Kidney (tissue), 14 donors: Measurements from ENCODE around the gene ZNF350. TPM values are rescaled to one million over a fixed set of nuclear protein-coding genes. Genes with fewer than 3 reads are reported as not detected.
A peak's percentile ranks its signal among the peaks of the same experiment; 100 is the strongest.
"Not testable (repeated sequence)": the region's sequence is repeated elsewhere in the genome, so short reads cannot be mapped to it uniquely, and the experiment has no call there.

Source experiments
- DNase-seq, 5 donors: peaks; one replicate each; pipeline ENCODE4 v3.0.0-alpha.2; 2013 to 2020
- FAIRE-seq: peaks from 2 replicates; lab custom pipeline; 2012; peaks lifted over from hg19 to GRCh38; lab: Jason Lieb, UNC
- H3K27ac ChIP-seq, 2 donors: one replicate each; pipeline ENCODE4 v1.7.0; 2013; ENCODE audit warnings: low read depth in 2 of 2, low read length in 2 of 2, inconsistent platforms in 1 of 2
- H3K27me3 ChIP-seq: one replicate; pipeline ENCODE4 v1.7.1; 2013; ENCODE audit warnings: low read length, inconsistent platforms; ENCODE audit not compliant: control insufficient read depth, insufficient read depth
- H3K36me3 ChIP-seq, 3 donors: one replicate each; pipeline versions ENCODE4 v1.7.0 to v1.7.1; 2013; ENCODE audit warnings: low read length in 3 of 3, control low read depth in 1 of 3, inconsistent platforms in 1 of 3; ENCODE audit not compliant: insufficient read depth in 3 of 3, control insufficient read depth in 2 of 3
- H3K4me1 ChIP-seq, 3 donors: one replicate each; pipeline versions ENCODE4 v1.7.0 to v1.7.1; 2013; ENCODE audit warnings: low read length in 3 of 3, inconsistent platforms in 1 of 3, low read depth in 1 of 3; ENCODE audit not compliant: control insufficient read depth in 2 of 3, insufficient read depth in 2 of 3
- H3K4me3 ChIP-seq, 3 donors: one replicate each; pipeline versions ENCODE4 v1.7.0 to v1.8.1; 2013; ENCODE audit warnings: low read length in 3 of 3, control low read depth in 1 of 3, inconsistent platforms in 1 of 3
- H3K9ac ChIP-seq, 3 donors: one replicate each; pipeline versions ENCODE4 v1.7.0 to v1.7.1; 2013; ENCODE audit warnings: low read length in 3 of 3, control low read depth in 1 of 3, inconsistent platforms in 1 of 3
- H3K9me3 ChIP-seq, 3 donors: one replicate each; pipeline versions ENCODE4 v1.7.0 to v1.7.1; 2013; ENCODE audit warnings: low read length in 3 of 3, control low read depth in 1 of 3, inconsistent platforms in 1 of 3; ENCODE audit not compliant: control insufficient read depth in 2 of 3, insufficient read depth in 1 of 3
- intact Hi-C: fragments of 100-400 bp; cut with DNase I; formaldehyde crosslinking; loops from one replicate; pipeline ENCODE4 v1.11.1; 2022
- polyA plus RNA-seq: library from polyadenylated mRNA; stranded (reverse); fragments of 350-450 nt; fragmentation: Illumina TruSeq; extraction: RNeasy Lipid Tissue Mini Kit (QIAGEN cat#74804); gene quantifications from one replicate; pipeline ENCODE4 v1.2.3, GENCODE V29; 2014; ENCODE audit warnings: low read depth, low replicate concordance; ENCODE audit not compliant: insufficient read depth
- total RNA-seq: library from RNA; stranded (reverse); fragmentation: NEBNext Ultra II Directional; extraction: Animal tissue kit (Norgen Biotek cat#: 25700); gene quantifications from one replicate; pipeline ENCODE4 v1.2.1, GENCODE V29; 2021
- TF ChIP-seq, protein P1 (sequence below): IDR thresholded peaks from 3 replicates; pipeline ENCODE4 v1.5.1; 2012; ENCODE audit warnings: mild to moderate bottlenecking, moderate library complexity, borderline replicate concordance; ENCODE audit not compliant: insufficient read depth; ENCODE audit errors: extremely low read depth
- donor health status: control.
- donor health status: control.
- donor health status: control.
- donor health status: control.
- donor health status: control.
- donor health status: DM: yes; HTN: yes; CAD: no.
- donor health status: Normal renal cell carcinoma (clear cell type).

The ZNF350 gene
- total and polyA plus RNA-seq, 2 donors from 2014 or later = 7.8 to 18.9 TPM

- DNase-seq (no peak), FAIRE-seq (no peak)
- peaks cover 16 to 52% (median 40%) of the 10 kb centered on the region in 3 donors for H3K9me3 ChIP-seq
- H3K4me3 ChIP-seq = peak overlapping the region in 1 of 3 donors; percentile 28
- TF ChIP-seq, protein P1, sequence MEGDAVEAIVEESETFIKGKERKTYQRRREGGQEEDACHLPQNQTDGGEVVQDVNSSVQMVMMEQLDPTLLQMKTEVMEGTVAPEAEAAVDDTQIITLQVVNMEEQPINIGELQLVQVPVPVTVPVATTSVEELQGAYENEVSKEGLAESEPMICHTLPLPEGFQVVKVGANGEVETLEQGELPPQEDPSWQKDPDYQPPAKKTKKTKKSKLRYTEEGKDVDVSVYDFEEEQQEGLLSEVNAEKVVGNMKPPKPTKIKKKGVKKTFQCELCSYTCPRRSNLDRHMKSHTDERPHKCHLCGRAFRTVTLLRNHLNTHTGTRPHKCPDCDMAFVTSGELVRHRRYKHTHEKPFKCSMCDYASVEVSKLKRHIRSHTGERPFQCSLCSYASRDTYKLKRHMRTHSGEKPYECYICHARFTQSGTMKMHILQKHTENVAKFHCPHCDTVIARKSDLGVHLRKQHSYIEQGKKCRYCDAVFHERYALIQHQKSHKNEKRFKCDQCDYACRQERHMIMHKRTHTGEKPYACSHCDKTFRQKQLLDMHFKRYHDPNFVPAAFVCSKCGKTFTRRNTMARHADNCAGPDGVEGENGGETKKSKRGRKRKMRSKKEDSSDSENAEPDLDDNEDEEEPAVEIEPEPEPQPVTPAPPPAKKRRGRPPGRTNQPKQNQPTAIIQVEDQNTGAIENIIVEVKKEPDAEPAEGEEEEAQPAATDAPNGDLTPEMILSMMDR = no peak
- no peaks in the 10 kb centered on the region for H3K27me3 ChIP-seq
- no peak overlapping the region for H3K9ac ChIP-seq
- H3K4me1 ChIP-seq = no peaks in the 10 kb centered on the region
- peaks cover 29 to 71% (median 49%) of the 10 kb centered on the region in 3 donors for H3K36me3 ChIP-seq
- H3K27ac ChIP-seq = no peak overlapping the region
- intact Hi-C loops = no loop called here
Measured at GRCh38 chr19:51970718-51971117, 15.9 kb downstream of the ZNF350 start.

GRCh38 chr19:51965583-51965982 is 21.1 kb downstream of the ZNF350 start:
- Histone ChIP-seq H3K4me1 (peaks cover 0 to 7% (median 4%) of the 10 kb centered on the region in 3 donors), H3K27ac (no peak overlapping the region), H3K27me3 (no peaks in the 10 kb centered on the region), H3K9ac (no peak overlapping the region), H3K9me3 (peaks cover 21 to 37% (median 34%) of the 10 kb centered on the region in 3 donors), H3K4me3 (peak overlapping the region in 2 of 3 donors; percentile 5 to 10), H3K36me3 (peaks cover 37 to 51% (median 41%) of the 10 kb centered on the region in 3 donors)
- FAIRE-seq = no peak
- intact Hi-C loops = no loop called here
- TF ChIP-seq, protein P1 = no peak
- no peak for DNase-seq

DNA sequence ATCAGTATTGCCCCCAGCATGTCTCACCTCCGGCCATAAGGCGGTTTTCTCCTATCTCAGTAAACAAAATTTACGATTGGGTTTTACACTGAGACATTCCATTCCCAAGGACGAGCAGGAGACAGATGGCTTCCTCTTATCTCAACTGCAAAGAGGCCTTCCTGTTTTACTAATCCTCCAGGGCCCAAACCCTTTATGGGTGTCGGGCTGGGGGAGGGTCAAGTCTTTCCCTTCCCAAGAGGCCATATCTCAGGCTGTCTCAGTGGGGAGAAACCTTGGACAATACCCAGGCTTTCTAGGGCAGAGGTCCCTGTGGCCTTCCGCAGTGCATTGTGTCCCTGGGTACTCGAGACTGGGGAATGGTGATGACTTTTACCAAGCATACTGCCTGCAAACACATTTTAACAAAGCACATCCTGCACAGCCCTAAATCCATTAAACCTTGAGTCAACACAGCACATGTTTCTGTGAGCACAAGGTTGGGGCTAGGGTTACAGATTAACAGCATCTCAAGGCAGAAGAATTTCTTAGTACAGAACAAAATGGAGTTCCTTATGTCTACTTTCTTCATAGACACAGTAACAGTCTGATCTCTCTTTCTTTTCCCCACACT is 25.9 kb downstream of the ZNF350 start:
- H3K4me1 ChIP-seq, H3K9ac ChIP-seq, FAIRE-seq, H3K27me3 ChIP-seq, intact Hi-C loops: not testable (repeated sequence)
- H3K27ac ChIP-seq = peak overlapping the region; percentile 17 to 71
- H3K9me3 ChIP-seq = peaks cover 11 to 24% (median 17%) of the 10 kb centered on the region in 3 donors
- H3K36me3 ChIP-seq = peaks cover 12 to 20% (median 16%) of the 10 kb centered on the region in 3 donors
- peak overlapping the region in 1 of 3 donors; percentile 8 for H3K4me3 ChIP-seq
- peak in 3 of 5 donors; percentile 22 to 26 (median 23) for DNase-seq

- Histone ChIP-seq H3K4me3 (no peak overlapping the region), H3K9ac (no peak overlapping the region), H3K9me3 (peaks cover 2 to 15% (median 8%) of the 10 kb centered on the region in 3 donors), H3K27me3 (no peaks in the 10 kb centered on the region), H3K36me3 (peaks cover 3 to 10% (median 6%) of the 10 kb centered on the region in 3 donors), H3K4me1 (peaks cover 0 to 7% (median 4%) of the 10 kb centered on the region in 3 donors), H3K27ac (no peak overlapping the region)
- no peak for FAIRE-seq
- DNase-seq = no peak
- intact Hi-C loops = no loop called here
- TF ChIP-seq, protein P1 = no peak
Measured at GRCh38 chr19:51959791-51960190, 26.8 kb downstream of the ZNF350 start.

DNA sequence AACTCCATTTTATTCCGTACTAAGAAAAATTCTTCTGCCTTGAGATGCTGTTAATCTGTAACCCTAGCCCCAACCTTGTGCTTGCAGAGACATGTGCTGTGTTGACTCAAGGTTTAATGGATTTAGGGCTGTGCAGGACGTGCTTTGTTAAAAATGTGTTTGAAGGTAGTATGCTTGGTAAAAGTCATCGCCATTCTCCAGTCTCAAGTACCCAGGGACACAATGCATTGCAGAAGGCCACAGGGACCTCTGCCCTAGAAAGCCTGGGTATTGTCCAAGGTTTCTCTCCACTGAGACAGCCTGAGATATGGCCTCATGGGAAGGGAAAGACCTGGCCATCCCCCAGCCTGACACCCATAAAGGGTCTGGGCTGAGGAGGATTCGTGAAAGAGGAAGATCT is 28.8 kb downstream of the ZNF350 start:
- H3K27me3 ChIP-seq, FAIRE-seq, H3K9ac ChIP-seq, H3K4me1 ChIP-seq, intact Hi-C loops, H3K36me3 ChIP-seq, H3K9me3 ChIP-seq, H3K27ac ChIP-seq, H3K4me3 ChIP-seq: not testable (repeated sequence)
- peak in 1 of 5 donors; percentile 10 for DNase-seq
